Measurements from ENCODE around the gene GABBR1. TPM values are rescaled to one million over a fixed set of nuclear protein-coding genes. Genes with fewer than 3 reads are reported as not detected.
"Not testable (repeated sequence)": the region's sequence is repeated elsewhere in the genome, so short reads cannot be mapped to it uniquely, and the experiment has no call there.

The GABBR1 gene
- total RNA-seq, 4 donors from 2014 or later = 15.0 to 49.5 (median 20.6) TPM

DNA sequence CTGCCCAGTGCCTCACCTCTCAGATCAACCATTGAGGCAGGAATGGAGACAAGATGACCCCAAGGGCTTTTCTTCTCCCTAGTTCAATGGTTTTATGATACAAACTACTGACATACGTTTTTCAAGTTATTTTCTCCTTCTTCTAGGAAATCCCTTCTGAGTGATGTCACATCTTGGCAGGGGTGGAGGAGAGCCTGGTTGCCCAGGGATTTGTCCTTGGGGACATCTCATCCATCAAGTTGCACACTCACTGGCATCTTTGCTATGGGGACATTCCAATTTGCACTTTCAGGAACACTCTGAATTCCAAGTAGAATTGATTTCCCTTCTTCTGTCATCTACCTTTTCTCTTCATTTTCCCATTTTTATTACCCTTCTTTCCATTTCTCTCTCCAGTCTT lies 38.0 kb upstream of the GABBR1 start:
- 34 to 41% methylated on average over 1 of the region's 1 CpG for WGBS, 2 donors
- intact Hi-C loops (cut with DNase I; ENCODE audit: low total_unique reads) = no loop called here
- no peak overlapping the region for H3K4me3 ChIP-seq (ENCODE audit: low read depth, poor library complexity, severe bottlenecking)
- no peak for TF ChIP-seq POLR2A (IDR thresholded peaks at IDR 0.05)
- TF ChIP-seq, protein P1, sequence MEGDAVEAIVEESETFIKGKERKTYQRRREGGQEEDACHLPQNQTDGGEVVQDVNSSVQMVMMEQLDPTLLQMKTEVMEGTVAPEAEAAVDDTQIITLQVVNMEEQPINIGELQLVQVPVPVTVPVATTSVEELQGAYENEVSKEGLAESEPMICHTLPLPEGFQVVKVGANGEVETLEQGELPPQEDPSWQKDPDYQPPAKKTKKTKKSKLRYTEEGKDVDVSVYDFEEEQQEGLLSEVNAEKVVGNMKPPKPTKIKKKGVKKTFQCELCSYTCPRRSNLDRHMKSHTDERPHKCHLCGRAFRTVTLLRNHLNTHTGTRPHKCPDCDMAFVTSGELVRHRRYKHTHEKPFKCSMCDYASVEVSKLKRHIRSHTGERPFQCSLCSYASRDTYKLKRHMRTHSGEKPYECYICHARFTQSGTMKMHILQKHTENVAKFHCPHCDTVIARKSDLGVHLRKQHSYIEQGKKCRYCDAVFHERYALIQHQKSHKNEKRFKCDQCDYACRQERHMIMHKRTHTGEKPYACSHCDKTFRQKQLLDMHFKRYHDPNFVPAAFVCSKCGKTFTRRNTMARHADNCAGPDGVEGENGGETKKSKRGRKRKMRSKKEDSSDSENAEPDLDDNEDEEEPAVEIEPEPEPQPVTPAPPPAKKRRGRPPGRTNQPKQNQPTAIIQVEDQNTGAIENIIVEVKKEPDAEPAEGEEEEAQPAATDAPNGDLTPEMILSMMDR (IDR thresholded peaks at IDR 0.05) = no peak
- DNase-seq (ENCODE audit: low spot score in 2 of 2) = no peak

DNA sequence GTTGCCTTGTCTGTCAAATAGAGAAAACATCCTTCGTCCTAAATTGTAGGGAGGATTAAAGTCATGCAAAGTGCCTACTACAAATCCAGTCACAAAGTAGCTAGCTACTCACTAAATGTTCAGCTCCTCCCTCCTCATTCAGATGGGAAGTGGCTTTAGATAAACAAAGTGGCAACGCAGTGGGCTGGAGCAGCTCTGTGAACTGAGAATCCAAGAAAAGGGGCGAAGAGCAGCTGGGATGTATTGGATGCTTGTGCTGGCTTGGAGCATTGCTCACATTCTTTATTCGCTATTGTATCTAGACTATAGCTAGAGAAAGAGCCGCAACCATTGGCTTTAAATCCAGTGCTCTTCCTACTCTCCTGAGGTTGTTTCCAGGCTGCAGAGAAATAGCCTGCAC lies 34.2 kb upstream of the GABBR1 start:
- intact Hi-C loops (cut with DNase I; ENCODE audit: low total_unique reads) = no loop called here
- H3K4me3 ChIP-seq (ENCODE audit: low read depth, poor library complexity, severe bottlenecking) = no peak overlapping the region
- 61 to 64% methylated on average over 5 of the region's 5 CpGs for whole genome bisulfite sequencing, 2 donors
- TF ChIP-seq, protein P1 (IDR thresholded peaks at IDR 0.05) = no peak
- no peak for TF ChIP-seq POLR2A (IDR thresholded peaks at IDR 0.05)
- DNase-seq (ENCODE audit: low spot score in 2 of 2) = no peak

DNA sequence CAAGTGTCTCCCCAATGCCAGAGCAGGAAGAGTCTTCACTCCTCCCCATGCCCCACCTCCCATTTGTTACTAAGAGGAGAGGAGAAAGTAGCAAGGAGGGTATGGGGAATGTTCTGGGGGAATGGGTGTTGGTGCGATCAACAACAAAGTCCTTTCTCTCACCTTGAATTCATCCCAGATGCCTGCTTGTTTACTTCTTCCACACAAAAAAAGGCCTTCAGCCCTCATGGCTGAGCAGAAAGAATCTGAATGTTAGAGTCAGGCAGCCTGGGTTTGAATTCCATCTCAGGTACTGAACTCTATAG lies 33.8 kb upstream of the GABBR1 start:
- H3K4me3 ChIP-seq (ENCODE audit: low read depth, poor library complexity, severe bottlenecking) = no peak overlapping the region
- intact Hi-C loops (cut with DNase I; ENCODE audit: low total_unique reads) = no loop called here
- 86 to 95% methylated on average over 1 of the region's 1 CpG for WGBS, 2 donors
- no peak for DNase-seq (ENCODE audit: low spot score in 2 of 2)
- TF ChIP-seq POLR2A (IDR thresholded peaks at IDR 0.05) = no peak
- TF ChIP-seq, protein P1 (IDR thresholded peaks at IDR 0.05) = no peak

DNA sequence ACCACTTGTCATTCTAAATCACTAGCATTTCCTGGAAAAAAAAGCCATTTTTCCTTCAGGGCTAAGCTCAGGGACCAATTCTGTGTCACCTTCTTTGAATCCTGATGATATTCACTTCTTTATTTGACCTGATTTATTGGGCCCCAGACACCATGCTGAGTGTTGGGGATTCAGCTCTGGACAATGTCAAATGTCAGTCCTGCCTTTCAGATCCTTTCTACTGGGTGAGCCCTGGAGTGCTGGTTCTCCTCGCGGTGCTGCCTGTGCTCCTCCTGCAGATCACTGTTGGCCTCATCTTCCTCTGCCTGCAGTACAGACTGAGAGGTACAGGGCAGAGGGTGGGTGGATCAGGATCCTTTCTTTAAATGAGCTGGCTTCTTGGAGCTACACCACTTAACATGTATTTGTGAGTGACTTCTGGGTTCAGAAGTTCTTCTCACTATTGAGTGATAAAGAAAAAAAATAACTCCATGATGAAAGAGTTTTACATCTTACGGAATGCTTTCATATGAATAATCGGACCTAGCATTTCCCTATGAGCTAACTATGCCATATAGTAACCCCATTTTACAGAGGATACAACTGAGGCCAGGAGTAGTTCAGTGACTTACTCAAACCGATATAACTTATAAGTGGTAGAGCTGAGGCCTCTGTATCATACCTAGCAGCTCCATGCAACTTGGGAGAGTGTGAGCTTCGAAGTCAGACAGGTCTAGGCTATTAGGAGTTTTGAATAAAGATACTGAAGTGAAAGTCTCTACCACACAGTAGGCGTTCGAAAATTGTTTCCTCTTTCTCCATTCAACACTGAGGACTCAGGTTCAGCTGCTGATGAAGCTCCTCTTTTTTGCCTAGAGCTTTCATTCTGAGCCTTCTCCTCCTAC lies 33.2 kb upstream of the GABBR1 start:
- no peak for DNase-seq (ENCODE audit: low spot score in 2 of 2)
- WGBS, 2 donors = 72 to 75% methylated on average over 8 of the region's 8 CpGs
- intact Hi-C loops (cut with DNase I; ENCODE audit: low total_unique reads) = no loop called here
- TF ChIP-seq, protein P1 (IDR thresholded peaks at IDR 0.05) = no peak
- TF ChIP-seq POLR2A (IDR thresholded peaks at IDR 0.05) = no peak
- H3K4me3 ChIP-seq (ENCODE audit: low read depth, poor library complexity, severe bottlenecking) = no peak overlapping the region

DNA sequence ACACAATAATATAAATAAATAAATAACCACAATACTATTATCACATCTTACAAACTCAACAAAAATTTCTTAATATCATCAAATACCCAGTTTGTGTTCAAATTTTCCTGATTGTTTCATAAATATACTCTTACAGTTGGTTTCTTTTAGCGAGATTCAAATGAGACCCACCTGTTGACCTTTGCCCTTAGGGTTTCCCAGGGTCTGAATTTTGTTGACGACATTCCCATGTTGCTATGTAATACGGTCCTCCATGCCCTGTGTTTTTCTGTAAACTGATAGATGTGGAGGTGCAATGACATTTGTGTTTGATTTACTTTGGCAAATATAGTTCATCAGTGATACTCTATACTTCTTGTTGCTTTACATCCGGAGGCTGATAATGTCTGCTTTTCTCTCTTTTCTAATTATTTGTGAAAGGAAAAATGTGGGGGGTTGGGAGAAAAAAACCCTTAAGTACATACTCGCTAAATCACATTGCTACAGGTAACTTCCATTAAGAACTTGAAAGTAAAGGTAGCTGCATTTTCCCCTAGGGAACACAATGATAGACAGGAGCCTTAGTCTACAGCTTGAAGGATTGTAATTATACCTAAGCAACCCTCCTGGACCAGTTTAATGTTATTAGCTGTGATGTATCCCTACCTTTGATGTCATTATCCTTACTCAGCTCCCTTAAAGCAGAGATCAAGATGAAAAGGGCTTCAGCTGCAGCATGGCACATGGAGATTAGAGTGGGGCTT lies 30.5 kb upstream of the GABBR1 start:
- intact Hi-C loops (cut with DNase I; ENCODE audit: low total_unique reads) = no loop called here
- no peak for TF ChIP-seq POLR2A (IDR thresholded peaks at IDR 0.05)
- WGBS, 2 donors = 51 to 58% methylated on average over 5 of the region's 5 CpGs
- no peak overlapping the region for H3K4me3 ChIP-seq (ENCODE audit: low read depth, poor library complexity, severe bottlenecking)
- no peak for DNase-seq (ENCODE audit: low spot score in 2 of 2)

DNA sequence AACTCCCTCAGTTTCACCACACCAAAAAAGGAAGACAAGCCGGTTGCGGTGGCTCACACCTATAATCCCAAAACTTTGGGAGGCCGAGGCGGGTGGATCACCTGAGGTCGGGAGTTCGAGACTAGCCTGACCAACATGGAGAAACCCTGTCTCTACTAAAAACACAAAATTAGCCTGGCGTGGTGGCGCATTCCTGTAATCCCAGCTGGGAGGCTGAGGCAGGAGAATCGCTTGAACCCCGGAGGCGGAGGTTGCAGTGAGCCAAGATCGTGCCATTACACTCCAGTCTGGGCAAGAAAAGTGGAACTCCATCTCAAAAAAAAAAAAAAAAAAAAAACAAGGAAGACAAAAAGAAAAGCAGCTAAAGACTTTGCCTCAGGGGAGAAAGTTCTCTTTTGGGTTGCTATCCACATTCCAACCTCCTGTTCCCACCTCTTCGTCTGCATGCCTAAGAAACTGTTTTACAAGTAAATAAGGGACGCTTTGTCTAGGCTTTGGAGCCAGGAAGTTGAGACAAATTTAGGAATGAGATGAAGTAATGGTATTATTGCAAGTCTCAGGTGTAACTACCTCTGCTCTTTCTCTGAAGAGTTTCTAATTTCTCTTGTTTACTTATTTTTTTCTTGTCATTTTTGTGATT lies 28.6 kb upstream of the GABBR1 start:
- intact Hi-C loops (cut with DNase I; ENCODE audit: low total_unique reads); H3K4me3 ChIP-seq (ENCODE audit: low read depth, poor library complexity, severe bottlenecking); DNase-seq (ENCODE audit: low spot score in 2 of 2): not testable (repeated sequence)
- WGBS, 2 donors = 23 to 24% methylated on average over 14 of the region's 14 CpGs
